ENCODE measurements around the gene TMEM108.

TMEM108 gene

DNA sequence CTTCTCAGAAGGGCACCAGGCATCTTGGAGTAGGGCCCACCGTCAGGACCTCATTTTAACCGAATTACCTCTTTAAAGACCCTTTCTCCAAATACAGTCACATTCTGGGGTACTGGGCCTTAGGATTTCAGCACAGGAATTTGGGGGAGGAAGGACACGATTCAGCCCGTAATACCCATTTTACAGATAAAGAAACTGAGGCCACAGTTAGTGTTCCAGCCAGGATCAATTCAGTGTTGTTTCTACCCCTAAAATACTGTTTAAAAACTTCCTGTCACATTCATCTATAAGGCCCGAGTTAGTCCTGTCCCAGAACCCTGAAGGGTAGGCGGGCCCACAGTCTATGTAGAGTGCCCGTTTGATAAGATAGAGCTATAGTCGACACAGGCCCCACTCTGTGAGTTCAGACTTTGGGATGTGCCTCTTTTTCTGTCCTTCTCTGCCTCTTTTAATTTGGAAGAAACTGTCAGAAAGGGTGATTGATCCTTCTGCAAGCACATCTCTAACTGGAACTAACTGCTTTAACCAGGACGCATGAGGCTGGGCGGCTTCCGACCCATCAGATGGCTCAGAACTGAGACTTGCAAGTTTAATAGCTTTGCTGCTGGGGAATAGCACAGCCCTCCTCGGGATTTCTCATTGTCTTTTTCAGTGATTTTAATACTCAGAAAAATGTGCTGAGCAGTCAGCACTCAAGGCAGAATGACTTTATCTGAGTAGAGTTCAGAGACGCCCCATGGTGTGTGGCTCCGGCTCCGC, 381.1 kb downstream of the TMEM108 start:
- DNase-seq (ENCODE audit: low spot score) = no peak

DNA sequence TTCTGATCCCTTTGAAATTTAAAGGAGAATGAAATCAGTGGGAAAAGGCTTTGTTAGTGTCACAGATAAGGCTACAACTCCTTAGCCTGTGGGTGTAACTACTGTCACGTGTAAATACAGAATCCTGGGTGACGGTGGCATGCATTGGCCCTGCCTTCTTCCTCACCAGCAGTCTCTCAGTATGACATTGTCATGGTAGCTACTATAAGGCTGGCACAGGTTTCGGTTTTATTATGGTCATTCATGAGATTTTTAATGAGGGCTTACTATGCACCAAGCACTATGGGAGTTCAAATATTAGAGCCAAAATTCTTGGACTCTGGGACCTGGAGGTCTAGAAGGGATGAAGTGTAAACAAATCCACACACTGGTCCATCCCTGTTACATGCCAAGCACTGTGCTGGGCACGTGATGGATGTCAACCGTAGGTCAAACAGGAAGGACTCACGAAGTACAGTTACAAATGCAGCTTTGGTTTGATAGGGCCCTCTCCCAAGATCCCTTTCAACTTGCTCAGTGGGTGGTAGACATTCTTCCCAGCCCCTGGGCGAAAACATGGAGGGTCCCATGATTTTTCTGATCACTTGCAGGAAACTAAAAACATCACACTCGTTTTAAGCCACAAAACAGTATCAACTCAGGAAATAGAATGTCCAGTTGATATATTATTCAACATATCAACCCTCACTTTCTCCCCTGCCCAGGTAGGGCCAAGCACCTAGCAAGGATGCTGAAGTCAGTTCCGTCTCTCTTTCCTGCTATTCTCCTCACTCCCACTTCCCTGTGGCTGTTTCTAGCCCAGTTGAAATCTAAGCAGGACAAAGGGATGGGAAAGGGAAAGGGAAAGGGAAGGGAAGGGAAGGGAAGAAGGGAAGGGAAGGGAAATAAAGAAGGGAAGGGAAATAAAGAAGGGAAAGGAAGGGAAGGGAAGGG, 387.0 kb downstream of the TMEM108 start:
- DNase-seq (ENCODE audit: low spot score) = no peak

DNA sequence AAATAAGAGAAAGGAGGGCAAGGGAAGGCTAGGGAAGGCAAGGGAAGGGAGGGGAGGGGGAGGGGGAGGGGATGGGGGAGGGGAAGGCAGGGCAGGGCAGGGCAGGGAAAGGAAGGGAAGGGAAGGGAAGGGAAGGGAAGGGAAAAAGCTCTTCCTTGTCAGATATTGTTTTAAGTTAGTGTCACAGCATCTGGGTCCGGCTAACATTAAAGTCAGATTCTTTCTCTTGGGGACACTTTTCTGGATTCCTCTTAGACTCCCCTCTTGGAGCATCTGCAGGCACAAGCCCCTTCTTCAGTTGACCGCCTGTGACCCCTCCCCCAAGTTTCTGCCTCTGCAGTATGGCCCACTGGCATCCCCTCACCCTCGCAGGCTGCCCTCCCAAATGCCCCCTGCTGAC, 387.7 kb downstream of the TMEM108 start:
- DNase-seq (ENCODE audit: low spot score) = no peak

DNA sequence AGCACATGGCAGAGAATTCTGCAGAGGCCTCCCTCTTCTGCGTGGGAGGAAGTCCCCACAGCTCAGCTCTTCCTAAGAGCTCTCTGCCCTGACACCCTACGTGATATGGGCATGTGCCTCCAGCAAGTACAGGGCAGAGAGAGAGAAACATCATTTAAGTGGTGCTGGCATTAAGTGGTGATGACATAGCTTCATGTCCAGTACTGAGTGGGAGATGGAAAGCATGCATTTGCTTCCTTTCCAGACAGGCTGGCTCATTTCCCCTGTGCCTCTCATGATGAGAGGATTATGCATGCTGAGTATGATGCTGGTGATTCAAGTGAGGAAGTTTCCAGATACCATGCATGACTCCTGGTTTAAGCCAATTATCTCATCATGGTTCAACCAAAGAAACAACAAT, 388.5 kb downstream of the TMEM108 start:
- no peak for DNase-seq (ENCODE audit: low spot score)

DNA sequence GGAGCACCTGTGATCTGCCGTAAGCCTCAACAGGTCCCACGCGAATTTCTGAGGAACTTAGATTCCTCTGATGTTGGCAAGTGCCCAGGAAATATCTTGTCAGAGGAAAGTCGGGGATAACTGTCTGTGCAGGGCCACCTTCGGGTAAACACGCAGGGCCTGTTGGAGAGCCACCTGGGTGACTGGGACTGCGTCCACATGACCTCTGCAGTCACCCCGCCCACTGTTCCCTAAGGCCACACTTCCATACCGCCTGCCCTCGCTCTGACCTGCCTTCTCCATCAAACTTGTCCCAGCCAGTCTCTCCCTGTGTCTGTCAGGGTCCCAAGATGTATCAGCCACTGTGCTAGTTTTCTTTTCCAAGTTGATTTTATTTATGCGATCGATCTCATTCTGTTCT, 390.4 kb downstream of the TMEM108 start:
- no peak for DNase-seq (ENCODE audit: low spot score)

DNA sequence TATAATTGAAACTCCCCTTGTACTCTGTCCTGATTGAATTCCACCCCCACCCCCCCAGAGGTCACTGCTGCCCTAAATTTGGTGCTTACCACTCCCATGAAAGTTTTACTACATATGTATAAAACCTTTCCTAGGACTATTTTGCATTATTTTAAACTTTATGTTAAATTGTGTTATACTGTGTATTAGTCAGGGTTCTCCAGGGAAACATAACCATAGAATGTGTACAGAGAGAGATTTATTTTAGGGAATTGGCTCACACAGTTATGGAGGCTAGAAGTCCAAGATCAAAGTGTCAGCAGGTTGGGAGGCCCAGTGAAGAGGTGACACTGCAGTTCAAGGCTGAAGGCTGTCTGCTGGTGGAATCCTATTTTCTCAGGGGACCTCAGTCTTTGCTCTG, 390.9 kb downstream of the TMEM108 start:
- no peak for DNase-seq (ENCODE audit: low spot score)

DNA sequence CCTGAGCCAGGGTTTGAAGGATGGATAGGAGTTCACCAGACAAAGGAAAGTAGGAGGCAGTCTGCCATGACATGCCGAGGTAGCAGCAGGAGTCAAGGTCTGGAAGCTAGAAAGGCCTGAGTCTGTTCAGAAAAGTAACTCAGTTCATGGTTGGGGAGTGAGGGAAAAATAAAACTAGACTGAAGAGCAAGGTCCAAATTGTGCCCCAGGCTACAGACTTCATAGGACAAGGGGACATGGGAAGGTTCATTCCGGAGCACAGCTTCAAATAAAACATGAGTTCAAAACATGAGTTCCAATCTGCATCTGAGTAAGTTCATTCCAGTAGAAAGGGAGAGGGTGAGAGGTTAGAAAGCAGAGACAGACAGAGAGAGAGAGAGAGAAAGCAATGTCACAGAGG, 401.4 kb downstream of the TMEM108 start:
- no peak for DNase-seq (ENCODE audit: low spot score)

DNA sequence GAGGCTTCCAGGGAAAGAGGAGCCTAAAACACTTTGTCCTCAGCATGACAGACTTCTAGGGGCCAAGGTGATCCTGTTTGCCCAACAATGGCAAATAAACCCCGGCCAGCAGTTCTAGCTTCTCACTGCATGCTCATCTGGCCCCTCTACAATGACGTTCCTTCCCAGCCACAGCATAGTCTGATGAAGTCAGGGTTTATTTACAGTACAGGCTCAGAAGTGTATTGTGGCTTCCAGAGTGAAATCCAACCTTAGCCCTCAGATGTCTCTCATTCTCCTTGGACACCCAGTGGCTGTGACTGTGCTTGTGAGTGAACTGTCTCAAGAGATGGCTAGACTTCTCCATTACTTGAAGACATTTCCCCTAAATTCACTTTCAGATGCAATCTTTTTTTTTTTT, 402.5 kb downstream of the TMEM108 start:
- no peak for DNase-seq (ENCODE audit: low spot score)

DNA sequence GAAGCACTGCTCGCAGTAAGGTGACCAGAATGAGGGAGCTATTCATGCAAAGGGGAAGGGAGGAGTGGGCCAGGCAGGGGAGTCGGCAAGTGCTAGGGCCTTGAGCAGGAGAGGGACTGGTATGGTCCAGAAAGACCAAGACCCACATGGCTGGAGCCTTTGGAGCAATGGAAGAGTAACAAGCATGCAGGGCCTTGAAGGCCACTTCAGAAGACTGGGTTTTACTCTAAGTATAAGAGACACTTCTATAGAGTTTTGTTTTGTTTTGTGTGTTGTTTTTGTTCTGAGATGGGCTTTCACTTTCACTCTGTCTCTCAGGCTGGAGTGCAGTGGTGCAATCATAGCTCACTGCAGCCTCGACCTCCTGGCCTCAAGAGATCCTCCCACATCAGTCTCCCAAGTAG, 403.7 kb downstream of the TMEM108 start:
- no peak for DNase-seq (ENCODE audit: low spot score)

DNA sequence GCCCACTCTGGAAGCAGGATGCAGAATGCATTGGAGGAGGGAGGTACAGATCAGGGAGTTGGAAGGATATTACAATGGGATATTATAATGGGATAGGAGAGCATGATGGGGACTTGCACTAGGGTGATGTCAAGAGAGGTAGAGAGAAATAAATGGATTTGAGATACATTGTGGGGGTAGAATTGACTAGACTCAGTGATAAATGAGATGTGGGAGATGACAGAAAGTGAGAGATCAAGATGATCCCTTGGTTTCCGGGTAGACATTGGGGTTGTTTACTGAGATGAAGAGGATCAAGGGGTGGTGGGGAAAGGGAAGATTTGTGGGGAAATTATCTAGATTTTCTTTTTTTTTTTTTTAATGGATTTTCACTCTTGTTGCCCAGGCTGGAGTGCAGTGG, 404.3 kb downstream of the TMEM108 start:
- DNase-seq (ENCODE audit: low spot score) = no peak

DNA sequence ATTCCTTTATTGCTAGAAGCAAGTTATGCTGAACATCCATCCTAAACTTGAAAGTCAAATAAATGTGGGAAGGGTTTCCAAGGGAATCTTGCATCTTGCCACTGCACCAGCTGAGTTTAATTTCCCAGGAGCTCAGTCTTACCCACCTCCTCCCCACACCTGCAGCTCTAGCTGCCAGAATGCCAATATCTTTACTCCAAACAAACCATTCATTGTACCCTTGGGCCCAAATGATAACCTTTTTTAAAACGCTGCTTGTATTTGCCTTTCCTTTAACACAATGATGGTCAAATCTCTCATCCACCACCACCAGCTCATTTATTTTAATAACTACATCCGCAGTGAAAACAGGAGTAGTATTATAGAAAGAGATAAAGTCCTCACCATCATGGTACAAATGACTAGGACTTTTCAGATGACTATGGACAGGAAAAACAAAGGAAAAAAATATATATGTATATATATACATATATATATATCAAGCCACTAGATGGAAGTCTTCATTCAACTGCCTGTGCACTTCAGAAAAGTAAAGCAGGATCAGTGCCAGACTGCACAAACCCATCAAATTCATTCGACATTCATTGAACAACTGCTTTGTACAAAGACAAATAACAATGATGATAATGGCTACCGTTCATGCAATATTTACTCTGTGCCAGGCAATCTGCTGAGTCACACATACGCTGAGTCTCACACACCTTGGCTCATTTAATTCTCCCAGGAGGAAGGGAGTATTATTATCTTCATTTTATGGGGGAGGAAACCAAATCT, 405.6 kb downstream of the TMEM108 start:
- no peak for DNase-seq (ENCODE audit: low spot score)

DNA sequence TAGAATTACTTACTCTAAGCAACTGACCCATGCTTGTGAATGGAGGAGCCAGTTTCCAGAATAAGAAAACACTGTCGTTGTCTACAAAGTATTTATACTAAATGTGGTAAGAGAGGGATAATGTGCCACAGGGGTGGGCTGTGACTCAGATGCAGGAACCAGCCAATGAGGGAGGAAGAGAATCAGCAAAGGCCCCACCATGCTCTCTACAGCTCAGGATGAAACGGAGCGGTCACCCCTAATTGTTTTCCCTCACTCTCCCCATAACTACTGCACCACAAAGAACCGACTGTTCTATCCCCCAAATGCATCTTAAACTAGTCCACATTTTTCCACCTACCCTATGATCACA, 406.2 kb downstream of the TMEM108 start:
- no peak for DNase-seq (ENCODE audit: low spot score)

DNA sequence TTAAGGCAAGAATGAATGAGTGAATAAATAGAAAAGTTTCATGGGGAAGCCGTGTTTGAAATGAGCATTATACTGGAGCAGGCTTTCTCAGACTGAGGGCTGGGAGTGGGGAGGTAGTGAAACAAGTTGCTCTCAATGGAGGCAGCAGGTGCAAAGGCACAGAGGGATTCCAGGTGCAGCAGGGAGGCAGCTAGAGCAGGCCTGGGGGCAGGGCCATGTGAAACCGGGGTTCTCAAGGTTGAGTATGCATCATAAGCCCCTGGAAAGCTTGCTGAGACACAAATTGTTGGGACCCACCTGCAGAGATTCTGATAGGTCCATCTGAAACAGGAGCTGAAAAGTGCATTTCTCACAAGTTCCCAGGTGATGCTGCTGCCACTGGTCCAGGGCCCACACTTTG, 406.9 kb downstream of the TMEM108 start:
- DNase-seq (ENCODE audit: low spot score) = no peak
